Esophagus squamous epithelium (tissue), 4 donors: ENCODE results near the gene THRAP3.

Source experiments
- POLR2A ChIP-seq, 4 donors: fragments of 450-650 bp; IDR thresholded peaks; one replicate each; pipeline ENCODE4 v1.6.1; 2017; ENCODE audit warnings: antibody characterized with exemption in 4 of 4, mild to moderate bottlenecking in 4 of 4, moderate library complexity in 3 of 4
- TF ChIP-seq, protein P1 (sequence below), 6 experiments: fragments of 450-650 bp in 4 of 6; fragments of 200-600 bp in 2 of 6; sonication (generic) in 2 of 6; IDR thresholded peaks; one replicate each; pipeline ENCODE4 v1.5.1; 2016 to 2019; ENCODE audit warnings: antibody characterized with exemption in 6 of 6, mild to moderate bottlenecking in 4 of 6, moderate library complexity in 4 of 6

- TF ChIP-seq, protein P1, sequence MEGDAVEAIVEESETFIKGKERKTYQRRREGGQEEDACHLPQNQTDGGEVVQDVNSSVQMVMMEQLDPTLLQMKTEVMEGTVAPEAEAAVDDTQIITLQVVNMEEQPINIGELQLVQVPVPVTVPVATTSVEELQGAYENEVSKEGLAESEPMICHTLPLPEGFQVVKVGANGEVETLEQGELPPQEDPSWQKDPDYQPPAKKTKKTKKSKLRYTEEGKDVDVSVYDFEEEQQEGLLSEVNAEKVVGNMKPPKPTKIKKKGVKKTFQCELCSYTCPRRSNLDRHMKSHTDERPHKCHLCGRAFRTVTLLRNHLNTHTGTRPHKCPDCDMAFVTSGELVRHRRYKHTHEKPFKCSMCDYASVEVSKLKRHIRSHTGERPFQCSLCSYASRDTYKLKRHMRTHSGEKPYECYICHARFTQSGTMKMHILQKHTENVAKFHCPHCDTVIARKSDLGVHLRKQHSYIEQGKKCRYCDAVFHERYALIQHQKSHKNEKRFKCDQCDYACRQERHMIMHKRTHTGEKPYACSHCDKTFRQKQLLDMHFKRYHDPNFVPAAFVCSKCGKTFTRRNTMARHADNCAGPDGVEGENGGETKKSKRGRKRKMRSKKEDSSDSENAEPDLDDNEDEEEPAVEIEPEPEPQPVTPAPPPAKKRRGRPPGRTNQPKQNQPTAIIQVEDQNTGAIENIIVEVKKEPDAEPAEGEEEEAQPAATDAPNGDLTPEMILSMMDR (IDR thresholded peaks at IDR 0.05) = no peak
- no peak for TF ChIP-seq POLR2A (IDR thresholded peaks at IDR 0.05)
Observed at GRCh38 chr1:36326499-36326898, 102.3 kb downstream of the THRAP3 start.
